ENCODE results near the gene ATR.
"Not testable (repeated sequence)": the region's sequence is repeated elsewhere in the genome, so short reads cannot be mapped to it uniquely, and the experiment has no call there.

ATR gene

DNA sequence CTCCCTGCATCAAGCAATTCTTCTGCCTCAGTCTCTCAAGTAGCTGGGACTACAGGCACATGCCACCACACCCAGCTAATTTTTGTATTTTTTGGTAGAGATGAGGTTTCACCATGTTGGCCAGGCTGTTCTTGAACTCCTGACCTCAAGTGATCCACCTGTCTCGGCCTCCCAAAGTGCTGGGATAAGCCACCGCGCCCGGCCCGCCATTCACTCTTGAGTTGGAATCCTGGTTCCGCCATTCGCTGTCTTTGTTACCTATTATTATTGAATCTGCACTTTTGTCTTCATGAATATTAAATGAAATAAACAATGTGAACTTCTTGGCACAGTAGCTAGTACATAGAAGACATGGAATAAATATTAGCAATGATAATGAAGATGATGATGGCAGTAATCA, 13.7 kb upstream of the ATR start:
- DNase-seq, result not testable (repeated sequence)

DNA sequence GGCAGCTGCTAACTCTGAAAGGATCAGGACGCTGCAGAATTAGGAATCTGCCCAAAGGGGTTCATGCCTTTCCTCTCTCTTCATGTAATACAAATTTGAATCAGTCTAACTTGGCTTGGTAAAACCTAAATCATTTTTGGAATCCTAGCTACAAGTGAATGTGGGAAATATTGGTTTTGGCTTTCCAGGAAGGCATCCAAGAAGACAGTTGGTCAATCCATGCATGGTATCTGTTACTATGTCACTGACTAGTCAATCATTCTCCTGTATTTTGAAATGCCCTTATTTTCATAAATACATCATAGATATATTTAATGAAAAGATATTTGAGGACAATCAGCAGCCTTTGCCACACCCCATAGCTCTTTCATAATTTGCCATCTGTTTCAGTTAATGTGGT, 10.2 kb upstream of the ATR start:
- no peak for DNase-seq

GRCh38 chr3:142586803-142587406, 8.4 kb upstream of the ATR start:
- no peak for DNase-seq

GRCh38 chr3:142581070-142581469, 2.5 kb upstream of the ATR start:
- not testable (repeated sequence) for DNase-seq

- no peak for DNase-seq
These were observed 1.5 kb upstream of the ATR start for GRCh38 chr3:142580061-142580423.

DNA sequence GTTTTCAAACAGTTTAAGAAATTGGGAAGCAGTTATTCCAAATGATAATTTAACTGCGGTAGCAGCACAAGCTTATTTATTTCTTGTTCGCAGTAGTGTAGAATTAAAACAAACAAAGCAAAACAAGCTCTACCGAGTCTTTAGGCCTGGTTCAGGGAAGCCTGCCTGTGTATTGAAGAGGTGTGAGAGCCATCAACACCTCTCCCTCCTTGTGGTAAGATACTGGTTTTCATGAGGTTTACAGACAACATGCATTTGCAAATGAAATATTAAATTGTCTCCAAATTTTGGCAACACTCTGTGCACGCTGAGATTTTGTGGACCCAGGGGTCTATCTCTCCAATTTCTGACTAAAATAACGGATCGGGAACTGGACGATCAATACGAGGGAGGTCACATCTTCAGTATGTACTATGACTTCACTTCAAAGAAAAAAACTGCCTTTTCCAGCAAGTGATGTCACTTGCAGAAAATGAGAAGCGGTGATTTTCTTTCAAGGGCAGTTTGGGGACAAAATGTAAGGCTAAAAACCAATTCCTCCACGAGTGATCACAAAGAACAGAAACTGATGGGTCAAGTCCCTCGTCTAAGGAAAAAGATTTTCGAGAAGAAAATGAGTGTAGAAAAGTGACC, 721 bp downstream of the ATR start:
- no peak for DNase-seq

- no peak for DNase-seq
These were observed 1.7 kb downstream of the ATR start for GRCh38 chr3:142576792-142577191.

- no peak for DNase-seq
These were observed 3.9 kb downstream of the ATR start for GRCh38 chr3:142574665-142575064.

DNA sequence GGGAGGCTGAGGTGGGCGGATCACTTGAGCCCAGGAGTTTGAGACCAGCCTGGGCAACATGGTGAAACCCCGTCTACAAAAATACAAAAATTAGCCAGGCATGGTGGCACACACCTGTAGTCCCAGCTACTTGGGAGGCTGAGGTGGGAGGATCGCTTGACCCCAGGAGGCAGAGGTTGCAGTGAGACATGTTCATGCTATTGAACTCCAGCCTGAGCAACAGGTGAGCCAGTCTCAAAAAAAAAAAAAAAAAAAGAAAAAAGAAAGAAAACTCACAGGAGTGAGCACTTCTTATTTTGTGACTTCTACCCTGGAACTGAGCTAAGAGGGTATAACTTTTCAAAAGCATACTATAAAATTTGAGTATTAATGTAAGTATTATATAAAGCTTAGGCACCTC, 4.3 kb downstream of the ATR start:
- DNase-seq, result not testable (repeated sequence)

DNA sequence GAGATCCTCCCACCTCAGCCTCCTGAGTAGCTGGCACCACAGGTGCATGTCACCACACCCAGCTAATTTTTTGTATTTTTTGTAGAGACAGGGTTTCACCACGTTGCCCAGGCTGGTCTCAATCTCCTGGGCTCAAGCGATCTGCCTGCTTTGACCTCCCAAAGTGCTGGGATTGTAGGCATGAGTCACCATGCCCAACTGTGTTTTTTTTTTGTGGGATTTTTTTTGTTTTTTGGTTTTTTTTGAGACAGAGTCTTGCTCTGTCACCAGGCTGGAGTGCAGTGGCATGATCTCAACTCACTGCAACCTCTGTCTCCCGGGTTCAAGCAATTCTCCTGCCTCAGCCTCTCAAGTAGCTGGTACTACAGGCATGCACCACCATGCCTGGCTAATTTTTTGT, 9.1 kb downstream of the ATR start:
- DNase-seq, result not testable (repeated sequence)

GRCh38 chr3:142568393-142569017, 10.0 kb downstream of the ATR start:
- DNase-seq, result no peak

DNA sequence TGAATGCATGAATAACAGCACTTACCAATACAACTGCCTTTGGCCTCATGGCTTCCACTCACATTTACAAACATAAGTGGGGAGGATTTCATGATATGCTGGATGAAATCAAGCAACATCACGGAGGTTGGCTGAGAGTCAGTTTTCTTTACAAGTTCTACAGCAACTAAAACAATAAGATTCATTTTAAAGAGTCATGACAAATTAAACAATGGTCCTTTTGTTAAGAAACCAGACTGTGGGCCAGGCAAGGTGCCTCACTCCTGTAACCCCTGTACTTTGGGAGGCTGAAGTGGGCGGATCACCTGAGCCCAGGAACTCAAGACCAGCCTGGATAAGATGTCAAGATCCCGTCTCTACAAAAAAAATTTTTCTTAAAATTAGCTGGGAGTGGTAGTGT, 12.4 kb downstream of the ATR start:
- no peak for DNase-seq

GRCh38 chr3:142563496-142563997, 15.0 kb downstream of the ATR start:
- DNase-seq, result no peak

DNA sequence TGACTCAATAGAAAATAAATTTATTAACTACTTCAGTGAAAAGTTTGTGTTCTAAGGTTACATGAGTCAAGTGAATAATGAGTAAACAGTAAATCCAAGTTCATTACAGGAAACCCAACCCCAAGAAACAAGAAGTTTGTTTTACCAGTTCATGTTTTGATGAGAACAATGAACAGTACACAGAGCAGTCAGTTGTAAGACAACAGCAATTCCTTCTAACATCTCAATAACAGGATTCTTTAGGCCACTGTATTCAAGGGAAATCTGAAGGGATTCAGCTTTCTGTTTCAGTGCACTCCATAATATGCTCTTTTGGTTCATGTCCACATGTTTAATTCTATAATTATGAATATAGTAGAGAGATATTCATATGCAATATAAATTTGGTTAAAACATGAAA, 18.4 kb downstream of the ATR start:
- DNase-seq, result no peak

DNA sequence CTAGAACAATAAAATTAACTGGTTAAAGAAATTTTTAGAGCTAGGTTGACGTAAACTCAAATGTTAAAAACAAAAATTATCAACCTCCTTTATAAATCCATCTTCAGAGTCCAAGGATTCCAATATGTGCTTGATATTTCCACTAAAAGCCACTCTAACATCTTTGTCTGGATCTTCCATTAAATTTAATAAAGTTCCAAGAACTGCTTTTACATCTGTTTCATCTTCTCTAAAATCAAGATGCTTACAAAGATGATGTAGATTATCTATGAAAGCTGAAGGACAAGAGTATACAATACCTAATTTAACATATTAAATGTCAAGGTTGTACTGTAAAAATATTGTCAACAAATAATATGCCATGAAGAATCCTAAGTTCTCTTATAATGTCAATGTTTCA, 24.8 kb downstream of the ATR start:
- DNase-seq, result no peak

DNA sequence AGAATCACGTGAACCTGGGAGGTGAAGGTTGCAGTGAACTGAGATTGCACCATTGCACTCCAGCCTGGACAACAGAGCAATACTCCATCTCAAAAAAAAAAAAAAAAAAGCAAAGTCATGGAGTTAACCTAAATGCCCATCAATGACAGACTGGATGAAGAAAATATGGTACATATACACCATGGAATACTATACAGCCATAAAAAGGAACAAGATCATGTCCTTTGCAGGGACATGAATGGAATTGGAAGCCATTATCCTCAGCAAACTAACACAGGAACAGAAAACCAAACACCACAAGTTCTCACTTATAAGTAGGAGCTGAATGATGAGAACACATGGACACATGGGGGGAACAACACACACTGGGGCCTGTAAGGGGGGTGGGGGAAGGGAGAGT, 26.0 kb downstream of the ATR start:
- DNase-seq, result not testable (repeated sequence)

DNA sequence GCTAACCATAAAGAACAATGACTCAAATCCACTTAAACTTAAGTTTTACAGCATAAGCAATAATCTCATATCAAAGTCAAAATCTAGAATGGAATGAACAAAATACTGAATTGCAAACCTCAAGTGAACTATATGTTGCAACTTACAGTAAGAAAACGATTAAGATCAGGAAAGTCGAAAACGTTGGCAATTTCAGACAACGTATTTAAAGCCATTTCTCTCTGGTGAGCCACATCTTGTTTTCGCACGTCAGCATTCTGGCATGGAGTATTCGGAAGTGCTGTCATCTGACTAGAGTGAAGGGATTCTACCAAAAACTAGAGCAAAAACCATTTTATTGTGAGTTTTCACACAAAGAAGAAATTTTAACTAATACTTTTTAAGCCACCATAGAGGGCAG, 28.5 kb downstream of the ATR start:
- DNase-seq, result no peak

DNA sequence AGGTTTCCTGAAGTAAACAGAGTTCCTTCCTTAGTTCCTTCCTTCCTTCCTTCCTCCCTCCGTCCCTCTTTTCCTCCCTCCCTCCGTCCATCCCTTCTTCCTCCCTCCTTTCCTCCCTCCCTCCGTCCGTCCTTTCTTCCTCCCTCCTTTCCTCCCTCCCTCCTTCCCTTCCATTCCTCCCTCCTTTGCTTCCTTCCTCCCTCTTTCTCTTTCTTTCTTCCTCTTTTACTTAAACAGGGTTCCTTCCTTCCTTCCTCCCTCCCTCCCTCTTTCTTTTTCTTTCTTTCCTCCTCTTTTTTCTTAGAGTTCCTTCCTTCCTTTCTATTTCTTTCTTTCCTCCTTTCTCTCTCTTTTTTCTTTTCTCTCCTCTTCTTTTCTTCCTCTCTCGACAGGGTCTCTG, 35.2 kb downstream of the ATR start:
- DNase-seq, result no peak

- no peak for DNase-seq
These were observed 36.5 kb downstream of the ATR start for GRCh38 chr3:142542054-142542453.

DNA sequence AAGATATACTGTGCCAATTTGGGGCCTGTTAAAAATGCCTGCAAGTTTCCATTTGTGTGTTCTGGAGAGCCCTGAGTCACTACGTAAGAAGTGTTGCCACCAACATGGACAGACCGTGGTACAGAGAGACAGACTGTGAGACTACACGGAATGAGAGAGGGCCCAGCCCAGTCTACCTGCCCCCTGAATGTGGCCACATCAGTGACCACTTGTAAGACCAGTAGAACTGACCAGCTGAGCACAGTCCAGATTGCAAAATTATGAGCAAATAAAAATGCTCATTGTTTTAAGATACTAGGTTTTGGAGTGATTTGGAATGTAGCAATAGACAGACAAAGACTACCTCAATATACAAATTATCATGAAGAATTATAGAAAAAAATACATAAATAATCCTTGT, 42.0 kb downstream of the ATR start:
- DNase-seq, result no peak

GRCh38 chr3:142534543-142534942, 44.0 kb downstream of the ATR start:
- no peak for DNase-seq

GRCh38 chr3:142530296-142530695, 48.2 kb downstream of the ATR start:
- DNase-seq, result no peak

DNA sequence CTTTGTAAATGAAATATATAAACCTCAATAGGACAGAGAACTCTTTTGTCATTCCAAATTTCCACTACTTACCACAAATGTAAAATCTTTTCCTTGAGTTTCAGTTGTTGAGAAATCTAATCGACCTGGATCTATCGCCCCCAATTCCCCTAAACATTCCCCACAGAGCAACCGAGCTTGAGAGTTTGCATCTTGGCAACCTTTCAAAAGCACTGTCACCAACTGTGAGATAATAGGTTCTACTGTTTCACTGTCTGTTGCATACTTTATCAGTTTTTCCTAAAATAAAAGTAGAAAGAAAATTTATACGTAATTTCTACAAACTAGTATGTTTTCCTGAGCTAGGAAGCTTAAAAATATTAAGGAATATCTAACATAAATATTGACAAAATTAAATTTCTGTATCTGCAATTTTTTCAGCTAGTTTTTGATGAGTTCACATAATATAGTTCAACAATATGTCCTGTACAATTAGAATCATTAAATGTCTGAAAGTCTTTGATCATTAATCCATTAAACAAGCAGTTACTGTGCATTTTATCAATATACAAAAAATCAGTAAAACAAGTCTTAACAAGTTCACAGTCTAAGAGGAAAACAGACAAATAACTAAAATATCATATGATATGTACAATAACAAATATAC, 54.5 kb downstream of the ATR start:
- DNase-seq, result no peak

DNA sequence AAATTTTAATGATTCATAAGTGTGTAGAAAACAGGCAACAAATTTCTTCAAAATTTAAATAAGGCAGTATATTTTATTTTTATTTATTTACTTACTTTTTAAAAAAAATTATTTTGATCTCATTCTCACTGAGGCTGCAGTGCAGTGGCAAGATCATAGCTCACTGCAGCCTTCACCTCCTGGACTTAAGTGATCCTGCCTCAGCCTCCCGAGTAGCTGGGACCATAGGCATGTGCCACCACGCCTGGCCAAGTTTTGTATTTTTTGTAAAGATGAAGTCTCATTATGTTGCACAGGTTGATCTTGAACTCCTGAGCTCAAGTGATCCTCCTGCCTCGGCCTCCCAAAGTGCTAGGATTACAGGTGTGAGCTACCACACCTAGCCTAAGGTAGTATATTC, 69.5 kb downstream of the ATR start:
- no peak for DNase-seq

All from activated naive CD4-positive, alpha-beta T cell treated with Interleukin-2 at 50 U/mL for 16 hours (primary cell).